Progenitor cell of endocrine pancreas (in vitro differentiated cells): ENCODE results near the gene SEC31A. TPM values are rescaled to one million over a fixed set of nuclear protein-coding genes. Genes with fewer than 3 reads are reported as not detected.
"Not testable (repeated sequence)": the region's sequence is repeated elsewhere in the genome, so short reads cannot be mapped to it uniquely, and the experiment has no call there.

ENCODE experiments used
- DNase-seq: peaks from one replicate; pipeline ENCODE4 v3.0.0; 2021; ENCODE audit warnings: low spot score; ENCODE audit not compliant: unreplicated experiment
- H3K27ac Mint-ChIP-seq: 2 replicates; pipeline ENCODE4 v1.8.0; 2021; ENCODE audit warnings: mild to moderate bottlenecking, moderate library complexity, mixed read lengths
- H3K27me3 Mint-ChIP-seq: 2 replicates; pipeline ENCODE4 v1.8.0; 2021; ENCODE audit warnings: mixed read lengths
- H3K36me3 Mint-ChIP-seq: 2 replicates; pipeline ENCODE4 v1.8.0; 2022; ENCODE audit warnings: mixed read lengths; ENCODE audit not compliant: insufficient read depth
- H3K4me1 Mint-ChIP-seq: 2 replicates; pipeline ENCODE4 v1.8.0; 2021; ENCODE audit warnings: low read depth, mixed read lengths
- H3K4me3 Mint-ChIP-seq: 2 replicates; pipeline ENCODE4 v1.8.0; 2021; ENCODE audit warnings: low read depth, mild to moderate bottlenecking, moderate library complexity, mixed read lengths
- H3K9me3 Mint-ChIP-seq: 2 replicates; pipeline ENCODE4 v1.8.0; 2021; ENCODE audit warnings: low read depth, mixed read lengths
- CTCF ChIP-seq: fragments of 200-600 bp; sonication (generic); IDR thresholded peaks from one replicate; pipeline ENCODE4 v1.5.0; 2021; ENCODE audit warnings: antibody characterized with exemption, mild to moderate bottlenecking; ENCODE audit not compliant: unreplicated experiment
- total RNA-seq: library from RNA; stranded (reverse); gene quantifications from 2 replicates; pipeline ENCODE4 v1.2.1, GENCODE V29; 2021

Gene SEC31A
- total RNA-seq, 1 donor from 2014 or later = 250 TPM

GRCh38 chr4:82820689-82821088 lies 70.3 kb downstream of the SEC31A start:
- no peak for TF ChIP-seq CTCF
- Mint-ChIP-seq H3K4me1 (no peaks in the 10 kb centered on the region), H3K9me3 (no peaks in the 10 kb centered on the region), H3K36me3 (peaks cover 45% of the 10 kb centered on the region), H3K27me3 (no peaks in the 10 kb centered on the region), H3K27ac (no peak overlapping the region), H3K4me3 (no peak overlapping the region)
- DNase-seq = no peak

- peaks cover 1% of the 10 kb centered on the region for H3K4me1 Mint-ChIP-seq
- TF ChIP-seq CTCF = no peak
- H3K36me3 Mint-ChIP-seq = peaks cover 35% of the 10 kb centered on the region
- H3K4me3 Mint-ChIP-seq = no peak overlapping the region
- no peak overlapping the region for H3K27ac Mint-ChIP-seq
- DNase-seq = no peak
- no peaks in the 10 kb centered on the region for H3K9me3 Mint-ChIP-seq
- H3K27me3 Mint-ChIP-seq = no peaks in the 10 kb centered on the region
Measured at GRCh38 chr4:82818664-82819662, 72.0 kb downstream of the SEC31A start.

GRCh38 chr4:82816874-82817273 lies 74.1 kb downstream of the SEC31A start:
- H3K27me3 Mint-ChIP-seq, H3K27ac Mint-ChIP-seq, H3K4me3 Mint-ChIP-seq, DNase-seq, H3K9me3 Mint-ChIP-seq: not testable (repeated sequence)
- Mint-ChIP-seq H3K36me3 (peaks cover 25% of the 10 kb centered on the region), H3K4me1 (peaks cover 17% of the 10 kb centered on the region)

GRCh38 chr4:82814034-82814433 lies 76.9 kb downstream of the SEC31A start:
- no peak overlapping the region for H3K27ac Mint-ChIP-seq
- DNase-seq = no peak
- no peak for TF ChIP-seq CTCF
- H3K4me1 Mint-ChIP-seq = peaks cover 25% of the 10 kb centered on the region
- H3K27me3 Mint-ChIP-seq = no peaks in the 10 kb centered on the region
- peaks cover 12% of the 10 kb centered on the region for H3K36me3 Mint-ChIP-seq
- H3K9me3 Mint-ChIP-seq = no peaks in the 10 kb centered on the region
- no peak overlapping the region for H3K4me3 Mint-ChIP-seq

GRCh38 chr4:82811838-82812341 lies 79.1 kb downstream of the SEC31A start:
- Mint-ChIP-seq H3K4me1 (peaks cover 27% of the 10 kb centered on the region), H3K27me3 (no peaks in the 10 kb centered on the region), H3K4me3 (peak overlapping the region; percentile 29), H3K36me3 (peaks cover 2% of the 10 kb centered on the region), H3K9me3 (no peaks in the 10 kb centered on the region), H3K27ac (peak overlapping the region; percentile 92)
- no peak for DNase-seq
- TF ChIP-seq CTCF = no peak

GRCh38 chr4:82811392-82811791 lies 79.6 kb downstream of the SEC31A start:
- no peaks in the 10 kb centered on the region for H3K36me3 Mint-ChIP-seq
- TF ChIP-seq CTCF = no peak
- H3K27me3 Mint-ChIP-seq = no peaks in the 10 kb centered on the region
- no peak for DNase-seq
- H3K4me3 Mint-ChIP-seq = no peak overlapping the region
- H3K27ac Mint-ChIP-seq = no peak overlapping the region
- H3K4me1 Mint-ChIP-seq = peaks cover 27% of the 10 kb centered on the region
- no peaks in the 10 kb centered on the region for H3K9me3 Mint-ChIP-seq
